ENCODE results near the gene MFSD8. TPM values are rescaled to one million over a fixed set of nuclear protein-coding genes. Genes with fewer than 3 reads are reported as not detected.

The MFSD8 gene
- total and polyA plus RNA-seq, 12 donors = 2.6 to 74.6 (median 20.8) TPM

DNA sequence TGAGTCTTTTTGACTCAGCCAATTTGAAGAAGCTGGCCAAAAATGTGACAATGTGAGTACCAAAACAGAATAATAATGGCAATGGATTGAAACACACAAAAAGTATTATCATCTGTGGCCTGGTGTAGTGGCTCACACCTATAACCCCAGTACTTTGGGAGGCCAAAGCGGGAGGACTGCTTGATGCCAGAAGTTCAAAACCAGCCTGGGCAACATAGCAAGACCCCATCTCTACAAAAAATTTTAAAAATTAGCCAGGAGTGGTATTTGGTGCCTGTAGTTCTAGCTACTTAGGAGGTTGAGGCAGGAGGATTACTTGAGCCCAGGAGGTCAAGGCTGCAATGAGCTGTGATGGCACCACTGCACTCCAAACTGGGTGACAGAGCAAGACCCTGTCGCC lies 42.7 kb downstream of the MFSD8 start:
- 94 to 99% (median 96%) methylated on average over 2 of the region's 2 CpGs for WGBS, 4 donors
- Histone ChIP-seq H3K4me3 (no peak overlapping the region), H3K36me3 (replicated peaks in 1 of 2) (peaks cover 0 to 12% of the 10 kb centered on the region in 2 donors)

DNA sequence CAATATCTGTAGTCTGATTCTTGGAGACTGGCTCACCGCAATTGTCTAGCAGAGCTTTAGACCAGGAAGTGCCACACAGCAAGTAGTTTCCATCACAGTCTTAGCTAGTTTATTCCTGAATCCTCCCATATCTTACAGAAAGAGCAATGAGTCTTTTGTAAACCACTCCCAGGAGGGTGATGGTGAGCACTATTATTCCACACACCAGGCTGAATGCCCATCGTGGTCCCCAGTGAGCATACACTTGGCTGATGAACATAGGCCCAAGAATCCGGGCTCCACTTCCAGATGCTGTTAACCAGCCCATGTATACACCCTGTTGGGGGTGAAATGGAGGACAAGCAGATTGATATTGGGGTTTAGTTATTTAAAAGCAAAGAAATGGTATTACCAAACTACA lies 44.5 kb downstream of the MFSD8 start:
- Histone ChIP-seq H3K4me3 (no peak overlapping the region), H3K27ac (no peak overlapping the region), H3K4me1 (replicated peaks in 1 of 2) (no peaks in the 10 kb centered on the region), H3K9me3 (replicated peaks in 1 of 3) (no peaks in the 10 kb centered on the region), H3K27me3 (no peaks in the 10 kb centered on the region), H3K36me3 (replicated peaks in 1 of 2) (peaks cover 0 to 12% of the 10 kb centered on the region in 2 donors)
- intact Hi-C loops (cut with DNase I) = no loop called here
- 91 to 98% (median 96%) methylated on average over 3 of the region's 3 CpGs for WGBS, 4 donors
- no peak for DNase-seq
- TF ChIP-seq, protein P1, sequence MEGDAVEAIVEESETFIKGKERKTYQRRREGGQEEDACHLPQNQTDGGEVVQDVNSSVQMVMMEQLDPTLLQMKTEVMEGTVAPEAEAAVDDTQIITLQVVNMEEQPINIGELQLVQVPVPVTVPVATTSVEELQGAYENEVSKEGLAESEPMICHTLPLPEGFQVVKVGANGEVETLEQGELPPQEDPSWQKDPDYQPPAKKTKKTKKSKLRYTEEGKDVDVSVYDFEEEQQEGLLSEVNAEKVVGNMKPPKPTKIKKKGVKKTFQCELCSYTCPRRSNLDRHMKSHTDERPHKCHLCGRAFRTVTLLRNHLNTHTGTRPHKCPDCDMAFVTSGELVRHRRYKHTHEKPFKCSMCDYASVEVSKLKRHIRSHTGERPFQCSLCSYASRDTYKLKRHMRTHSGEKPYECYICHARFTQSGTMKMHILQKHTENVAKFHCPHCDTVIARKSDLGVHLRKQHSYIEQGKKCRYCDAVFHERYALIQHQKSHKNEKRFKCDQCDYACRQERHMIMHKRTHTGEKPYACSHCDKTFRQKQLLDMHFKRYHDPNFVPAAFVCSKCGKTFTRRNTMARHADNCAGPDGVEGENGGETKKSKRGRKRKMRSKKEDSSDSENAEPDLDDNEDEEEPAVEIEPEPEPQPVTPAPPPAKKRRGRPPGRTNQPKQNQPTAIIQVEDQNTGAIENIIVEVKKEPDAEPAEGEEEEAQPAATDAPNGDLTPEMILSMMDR (IDR thresholded peaks at IDR 0.05) = no peak
- no peak for TF ChIP-seq POLR2A (IDR thresholded peaks at IDR 0.05)

More for the DNA sequence above, 42.7 kb downstream of the MFSD8 start:
- intact Hi-C loops (cut with DNase I) = no loop called here
- Histone ChIP-seq H3K27ac (peak overlapping the region in 2 of 5 donors; percentile 26 to 39), H3K4me1 (replicated peaks in 1 of 2) (no peaks in the 10 kb centered on the region), H3K9me3 (replicated peaks in 1 of 3) (no peaks in the 10 kb centered on the region), H3K27me3 (no peaks in the 10 kb centered on the region)
- TF ChIP-seq, protein P1 (IDR thresholded peaks at IDR 0.05) = no peak
- no peak for TF ChIP-seq POLR2A (IDR thresholded peaks at IDR 0.05)
- DNase-seq = peak in 2 of 7 donors; percentile 10 to 15

DNA sequence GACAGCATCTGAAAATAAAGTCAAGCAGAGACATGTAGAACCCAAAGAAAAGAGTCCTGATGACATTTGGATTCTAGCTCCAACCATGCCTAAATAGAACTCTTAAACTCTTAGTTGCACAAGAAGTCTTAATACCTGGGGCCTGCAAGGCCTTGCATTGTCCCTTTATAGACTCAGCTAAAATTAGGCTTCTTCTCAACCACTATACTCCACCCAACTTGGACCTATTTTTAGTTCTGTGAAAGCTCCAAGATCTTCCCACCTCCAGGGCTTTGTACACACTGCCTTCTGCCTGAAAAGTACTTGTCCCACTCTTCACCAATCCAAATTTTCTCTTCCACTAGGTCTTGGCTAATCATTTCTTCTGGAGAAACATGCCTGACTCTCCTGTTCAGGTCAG lies 47.8 kb downstream of the MFSD8 start:
- Histone ChIP-seq H3K27me3 (no peaks in the 10 kb centered on the region), H3K4me1 (replicated peaks in 1 of 2) (no peaks in the 10 kb centered on the region), H3K27ac (no peak overlapping the region), H3K4me3 (no peak overlapping the region), H3K9me3 (replicated peaks in 1 of 3) (no peaks in the 10 kb centered on the region), H3K36me3 (replicated peaks in 1 of 2) (peaks cover 0 to 12% of the 10 kb centered on the region in 2 donors)
- intact Hi-C loops (cut with DNase I) = no loop called here
- DNase-seq = no peak
- no peak for TF ChIP-seq POLR2A (IDR thresholded peaks at IDR 0.05)
- TF ChIP-seq, protein P1 (IDR thresholded peaks at IDR 0.05) = no peak

DNA sequence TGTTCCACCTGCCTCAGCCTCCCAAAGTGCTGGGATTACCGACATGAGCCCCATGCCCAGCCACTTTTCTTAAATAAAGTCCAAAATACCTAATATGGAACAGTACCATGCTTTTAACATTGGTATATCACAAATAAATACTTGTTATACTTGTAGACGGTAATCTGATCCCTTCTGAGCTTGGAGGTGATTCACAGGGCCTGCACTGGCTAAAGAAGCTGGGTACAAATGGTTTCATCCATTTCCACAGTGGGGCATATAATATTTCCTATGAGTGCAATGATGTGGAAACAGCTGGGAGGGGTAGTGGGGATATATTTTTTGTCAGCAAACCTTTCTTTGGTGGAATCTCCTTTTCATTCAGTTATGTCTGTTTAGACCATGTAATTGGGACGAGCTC lies 48.5 kb downstream of the MFSD8 start:
- no peak overlapping the region for H3K27ac ChIP-seq
- DNase-seq = no peak
- no peaks in the 10 kb centered on the region for H3K9me3 ChIP-seq (replicated peaks in 1 of 3)
- intact Hi-C loops (cut with DNase I) = no loop called here
- WGBS, 4 donors = 89 to 98% (median 96%) methylated on average over 3 of the region's 3 CpGs
- TF ChIP-seq POLR2A (IDR thresholded peaks at IDR 0.05) = no peak
- TF ChIP-seq, protein P1 (IDR thresholded peaks at IDR 0.05) = no peak
- H3K36me3 ChIP-seq (replicated peaks in 1 of 2) = peaks cover 0 to 12% of the 10 kb centered on the region in 2 donors
- H3K4me1 ChIP-seq (replicated peaks in 1 of 2) = no peaks in the 10 kb centered on the region
- no peaks in the 10 kb centered on the region for H3K27me3 ChIP-seq
- no peak overlapping the region for H3K4me3 ChIP-seq

Data from adrenal gland (tissue), 12 donors.